ENCODE data around the gene NKX1-1.

Gene NKX1-1

GRCh38 chr4:1379351-1379781 is 26.9 kb downstream of the NKX1-1 start:
- no peak for TF ChIP-seq FOXP2 (optimal IDR thresholded peaks at IDR 0.05; ENCODE audit: borderline replicate concordance, extremely low read depth, extremely low read length, insufficient read depth)
- TF ChIP-seq POLR2AphosphoS5 (IDR thresholded peaks at IDR 0.05; ENCODE audit: low read depth, low read length) = no peak
- no peak for TF ChIP-seq REST (IDR thresholded peaks at IDR 0.05; ENCODE audit: insufficient read depth in 1 of 2, low read depth in 2 of 2, low read length in 2 of 2)
- TF ChIP-seq TAF1 (IDR thresholded peaks at IDR 0.05; ENCODE audit: borderline replicate concordance, insufficient read depth, low read length) = no peak
- TF ChIP-seq SIN3A (IDR thresholded peaks at IDR 0.05; ENCODE audit: borderline replicate concordance, insufficient read depth, low read length) = no peak

- no peak for TF ChIP-seq FOXP2 (optimal IDR thresholded peaks at IDR 0.05; ENCODE audit: borderline replicate concordance, extremely low read depth, extremely low read length, insufficient read depth)
- no peak for TF ChIP-seq POLR2AphosphoS5 (IDR thresholded peaks at IDR 0.05; ENCODE audit: low read depth, low read length)
- no peak for TF ChIP-seq SIN3A (IDR thresholded peaks at IDR 0.05; ENCODE audit: borderline replicate concordance, insufficient read depth, low read length)
- no peak for TF ChIP-seq TAF1 (IDR thresholded peaks at IDR 0.05; ENCODE audit: borderline replicate concordance, insufficient read depth, low read length)
- TF ChIP-seq REST (IDR thresholded peaks at IDR 0.05; ENCODE audit: insufficient read depth in 1 of 2, low read depth in 2 of 2, low read length in 2 of 2) = no peak
Observed at GRCh38 chr4:1378559-1379231, 27.5 kb downstream of the NKX1-1 start.

- TF ChIP-seq TAF1 (IDR thresholded peaks at IDR 0.05; ENCODE audit: borderline replicate concordance, insufficient read depth, low read length) (no peak), REST (IDR thresholded peaks at IDR 0.05; ENCODE audit: insufficient read depth in 1 of 2, low read depth in 2 of 2, low read length in 2 of 2) (no peak), POLR2AphosphoS5 (IDR thresholded peaks at IDR 0.05; ENCODE audit: low read depth, low read length) (no peak), SIN3A (IDR thresholded peaks at IDR 0.05; ENCODE audit: borderline replicate concordance, insufficient read depth, low read length) (no peak), FOXP2 (optimal IDR thresholded peaks at IDR 0.05; ENCODE audit: borderline replicate concordance, extremely low read depth, extremely low read length, insufficient read depth) (no peak)
Observed at GRCh38 chr4:1377606-1378261, 28.5 kb downstream of the NKX1-1 start.

- TF ChIP-seq TAF1 (IDR thresholded peaks at IDR 0.05; ENCODE audit: borderline replicate concordance, insufficient read depth, low read length) (no peak), SIN3A (IDR thresholded peaks at IDR 0.05; ENCODE audit: borderline replicate concordance, insufficient read depth, low read length) (no peak), POLR2AphosphoS5 (IDR thresholded peaks at IDR 0.05; ENCODE audit: low read depth, low read length) (no peak), FOXP2 (optimal IDR thresholded peaks at IDR 0.05; ENCODE audit: borderline replicate concordance, extremely low read depth, extremely low read length, insufficient read depth) (no peak), REST (IDR thresholded peaks at IDR 0.05; ENCODE audit: insufficient read depth in 1 of 2, low read depth in 2 of 2, low read length in 2 of 2) (no peak)
Observed at GRCh38 chr4:1376841-1377605, 29.2 kb downstream of the NKX1-1 start.
